Rectal smooth muscle tissue (tissue), 1 donor: ENCODE measurements around the gene PIGW.
A peak's percentile ranks its signal among the peaks of the same experiment; 100 is the strongest.

Experiments
- H3K27ac ChIP-seq: one replicate; pipeline ENCODE4 v1.7.0; 2013; ENCODE audit warnings: low read depth, low read length, inconsistent platforms
- H3K27me3 ChIP-seq: one replicate; pipeline ENCODE4 v1.7.0; 2013; ENCODE audit warnings: low read length; ENCODE audit not compliant: control insufficient read depth, insufficient read depth
- H3K36me3 ChIP-seq: one replicate; pipeline ENCODE4 v1.7.0; 2013; ENCODE audit warnings: low read length; ENCODE audit not compliant: control insufficient read depth, insufficient read depth
- H3K4me1 ChIP-seq: one replicate; pipeline ENCODE4 v1.7.0; 2013; ENCODE audit warnings: low read length; ENCODE audit not compliant: control insufficient read depth, insufficient read depth
- H3K4me3 ChIP-seq: one replicate; pipeline ENCODE4 v1.7.0; 2013; ENCODE audit warnings: low read length
- H3K9ac ChIP-seq: one replicate; pipeline ENCODE4 v1.7.0; 2013; ENCODE audit warnings: low read length

Gene PIGW

GRCh38 chr17:36514856-36515255 is 19.9 kb upstream of the PIGW start:
- Histone ChIP-seq H3K4me1 (no peaks in the 10 kb centered on the region), H3K36me3 (peaks cover 13% of the 10 kb centered on the region), H3K9ac (no peak overlapping the region), H3K4me3 (no peak overlapping the region), H3K27me3 (no peaks in the 10 kb centered on the region), H3K27ac (no peak overlapping the region)

DNA sequence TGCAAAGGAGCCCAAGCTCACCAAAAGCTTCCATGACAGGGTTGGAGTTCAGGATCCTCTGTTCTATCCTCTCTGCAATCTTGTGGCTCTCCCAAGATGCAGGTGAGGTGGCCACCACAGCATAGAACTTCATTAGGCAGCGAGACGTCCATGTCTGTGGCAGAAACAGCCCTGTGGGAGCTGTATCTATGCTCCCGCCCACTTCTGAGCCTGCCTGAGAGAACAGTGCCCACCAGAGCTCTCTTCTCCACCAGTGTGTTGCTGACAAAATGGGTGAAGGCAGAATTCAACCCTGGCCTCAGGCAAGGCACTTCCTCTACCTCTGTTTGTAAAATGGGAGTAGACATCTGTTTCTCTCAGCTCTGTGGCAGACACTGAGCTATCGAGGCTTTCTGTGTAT is 18.9 kb upstream of the PIGW start:
- Histone ChIP-seq H3K4me1 (no peaks in the 10 kb centered on the region), H3K36me3 (peaks cover 13% of the 10 kb centered on the region), H3K9ac (no peak overlapping the region), H3K4me3 (no peak overlapping the region), H3K27me3 (no peaks in the 10 kb centered on the region), H3K27ac (no peak overlapping the region)

GRCh38 chr17:36523113-36523512 is 11.7 kb upstream of the PIGW start:
- Histone ChIP-seq H3K4me3 (no peak overlapping the region), H3K27me3 (no peaks in the 10 kb centered on the region), H3K9ac (no peak overlapping the region), H3K4me1 (no peaks in the 10 kb centered on the region), H3K36me3 (peaks cover 22% of the 10 kb centered on the region), H3K27ac (no peak overlapping the region)

DNA sequence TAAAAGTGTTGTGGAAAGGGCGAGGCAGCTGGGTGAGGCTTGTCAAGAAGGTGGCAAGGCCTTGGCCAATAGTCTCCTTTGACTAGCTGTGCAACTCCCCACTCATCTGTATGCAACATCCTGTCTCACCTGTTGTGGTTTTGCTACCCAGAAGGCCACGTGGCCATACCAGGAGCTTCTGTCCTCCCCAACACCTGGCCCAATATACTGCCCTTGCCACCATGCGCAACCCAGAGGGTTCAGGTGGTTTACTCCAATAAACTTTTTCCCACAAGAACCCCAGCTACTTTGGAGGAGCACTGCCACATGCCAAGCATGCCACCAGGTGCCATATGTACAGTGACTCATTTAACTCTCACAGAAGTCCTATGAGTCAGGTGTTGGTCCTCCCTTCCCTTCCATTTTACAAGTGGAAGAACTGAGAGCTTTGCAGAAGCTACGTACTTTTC is 10.3 kb upstream of the PIGW start:
- Histone ChIP-seq H3K36me3 (peaks cover 22% of the 10 kb centered on the region), H3K9ac (no peak overlapping the region), H3K27me3 (no peaks in the 10 kb centered on the region), H3K4me1 (no peaks in the 10 kb centered on the region), H3K4me3 (no peak overlapping the region), H3K27ac (no peak overlapping the region)

DNA sequence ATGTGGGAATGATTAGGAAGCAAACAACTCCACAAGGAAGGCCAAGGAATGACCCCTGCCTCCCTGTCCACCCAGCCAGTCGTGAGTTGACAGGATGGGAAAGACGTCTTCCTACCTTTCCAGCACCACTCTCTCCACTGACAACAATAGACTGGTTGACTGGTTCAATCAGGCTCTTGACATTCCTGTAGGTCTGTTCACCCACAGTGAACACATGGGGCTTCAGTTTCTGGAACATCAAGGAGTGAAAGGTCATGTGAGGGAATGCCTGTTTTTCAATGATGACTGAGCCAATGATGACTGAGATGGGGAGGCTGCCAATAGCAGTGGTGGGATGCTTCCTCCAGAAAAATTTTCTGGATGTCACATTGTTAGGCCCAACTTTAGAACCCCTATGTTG is 9.7 kb upstream of the PIGW start:
- H3K9ac ChIP-seq = no peak overlapping the region
- H3K36me3 ChIP-seq = peaks cover 22% of the 10 kb centered on the region
- no peak overlapping the region for H3K4me3 ChIP-seq
- H3K27me3 ChIP-seq = no peaks in the 10 kb centered on the region
- H3K4me1 ChIP-seq = no peaks in the 10 kb centered on the region
- H3K27ac ChIP-seq = no peak overlapping the region

- Histone ChIP-seq H3K27me3 (no peaks in the 10 kb centered on the region), H3K27ac (no peak overlapping the region), H3K36me3 (peaks cover 22% of the 10 kb centered on the region), H3K4me3 (no peak overlapping the region), H3K9ac (no peak overlapping the region), H3K4me1 (no peaks in the 10 kb centered on the region)
These were observed 8.9 kb upstream of the PIGW start for GRCh38 chr17:36525888-36526287.

DNA sequence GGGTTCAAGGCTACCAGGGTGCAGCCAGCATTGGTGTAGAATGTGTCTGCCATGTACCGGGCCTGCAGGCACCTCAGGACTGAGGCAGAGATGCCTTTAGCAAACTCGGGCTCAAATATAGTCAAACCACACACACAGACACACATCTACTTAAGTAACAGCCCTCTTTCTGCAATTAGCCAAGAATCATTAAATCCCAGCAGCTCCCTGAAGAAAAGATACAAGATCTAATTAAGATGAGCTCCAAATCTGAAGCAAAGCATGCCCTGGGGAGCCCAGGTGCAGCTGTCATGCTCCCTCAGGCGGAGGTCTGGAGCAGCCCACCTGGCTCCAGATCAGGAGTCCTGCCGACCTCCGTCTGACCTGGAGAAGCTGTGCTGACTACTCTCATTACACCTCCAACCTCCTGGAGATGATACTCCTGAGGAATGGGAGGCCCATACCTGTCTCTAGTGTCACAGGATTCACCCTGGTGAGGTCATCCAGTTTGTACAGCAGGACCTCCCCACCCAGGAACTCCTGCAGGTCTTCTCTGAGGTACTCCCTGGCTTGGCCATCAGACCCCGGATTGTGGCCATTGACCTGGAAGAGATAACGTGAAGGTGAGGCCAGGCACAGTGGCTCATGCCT is 7.1 kb upstream of the PIGW start:
- no peak overlapping the region for H3K9ac ChIP-seq
- H3K36me3 ChIP-seq = peaks cover 23% of the 10 kb centered on the region
- no peaks in the 10 kb centered on the region for H3K27me3 ChIP-seq

GRCh38 chr17:36529121-36529520 is 5.7 kb upstream of the PIGW start:
- Histone ChIP-seq H3K4me3 (no peak overlapping the region), H3K4me1 (no peaks in the 10 kb centered on the region), H3K9ac (no peak overlapping the region), H3K27me3 (no peaks in the 10 kb centered on the region), H3K36me3 (peaks cover 23% of the 10 kb centered on the region), H3K27ac (no peak overlapping the region)

More for the DNA sequence above, 7.1 kb upstream of the PIGW start:
- H3K27ac ChIP-seq = no peak overlapping the region
- no peak overlapping the region for H3K4me3 ChIP-seq
- no peaks in the 10 kb centered on the region for H3K4me1 ChIP-seq

GRCh38 chr17:36532435-36532975 is 2.3 kb upstream of the PIGW start:
- Histone ChIP-seq H3K27me3 (no peaks in the 10 kb centered on the region), H3K36me3 (peaks cover 7% of the 10 kb centered on the region), H3K9ac (no peak overlapping the region), H3K4me3 (no peak overlapping the region), H3K4me1 (peaks cover 3% of the 10 kb centered on the region), H3K27ac (no peak overlapping the region)

DNA sequence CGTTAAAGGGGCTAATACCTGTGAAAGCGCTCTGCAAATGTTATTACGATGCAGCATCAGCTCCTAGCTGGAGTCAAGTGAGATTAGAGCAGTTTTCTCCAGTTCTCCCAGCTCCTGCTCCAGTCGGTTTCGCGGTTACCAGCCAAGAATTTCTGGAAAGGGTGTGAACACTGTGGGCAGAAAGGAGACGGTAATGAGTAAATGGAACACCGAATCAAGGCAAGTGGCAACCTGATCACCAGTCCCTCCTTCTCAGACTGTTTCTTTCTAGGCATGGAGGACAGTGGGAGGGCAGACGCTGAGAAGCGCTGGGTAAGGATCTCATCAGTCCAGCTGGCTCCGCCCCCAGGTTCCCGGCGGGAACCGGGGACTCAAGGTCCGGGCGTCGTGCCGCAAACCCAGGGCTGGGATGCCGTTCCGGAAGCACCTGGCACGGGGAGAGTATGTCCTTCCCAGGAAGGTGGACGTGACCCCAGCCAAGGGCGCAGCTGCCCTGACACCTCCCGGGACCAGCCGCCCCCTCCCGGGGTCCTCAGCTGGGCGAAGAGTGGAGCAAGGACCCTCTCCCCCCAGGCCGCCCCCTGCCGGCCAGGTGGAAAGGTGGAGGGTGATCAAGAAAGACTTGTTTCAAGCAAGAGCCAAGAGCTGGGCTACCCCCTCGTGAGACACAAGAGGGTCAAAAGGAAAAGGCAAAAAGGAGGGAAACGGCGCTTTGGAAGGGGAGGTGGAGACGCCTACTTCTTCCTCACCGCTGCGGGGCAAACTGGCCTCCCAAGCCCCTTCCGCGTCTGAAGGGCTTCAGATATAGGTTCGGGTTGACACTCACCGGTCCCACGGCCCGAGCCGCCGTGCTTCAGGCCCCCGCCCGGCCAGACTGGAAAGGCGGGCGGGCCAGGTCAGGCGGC is 600 bp upstream of the PIGW start:
- Histone ChIP-seq H3K27me3 (no peaks in the 10 kb centered on the region), H3K36me3 (peaks cover 2% of the 10 kb centered on the region), H3K27ac (peak overlapping the region; percentile 91), H3K4me1 (peaks cover 3% of the 10 kb centered on the region), H3K4me3 (peak overlapping the region; percentile 79), H3K9ac (peak overlapping the region; percentile 69)

- Histone ChIP-seq H3K27ac (peak overlapping the region; percentile 91), H3K4me1 (peaks cover 3% of the 10 kb centered on the region), H3K36me3 (peaks cover 2% of the 10 kb centered on the region), H3K9ac (peak overlapping the region; percentile 16), H3K4me3 (peak overlapping the region; percentile 79), H3K27me3 (no peaks in the 10 kb centered on the region)
These were observed 888 bp downstream of the PIGW start for GRCh38 chr17:36535669-36536081.

DNA sequence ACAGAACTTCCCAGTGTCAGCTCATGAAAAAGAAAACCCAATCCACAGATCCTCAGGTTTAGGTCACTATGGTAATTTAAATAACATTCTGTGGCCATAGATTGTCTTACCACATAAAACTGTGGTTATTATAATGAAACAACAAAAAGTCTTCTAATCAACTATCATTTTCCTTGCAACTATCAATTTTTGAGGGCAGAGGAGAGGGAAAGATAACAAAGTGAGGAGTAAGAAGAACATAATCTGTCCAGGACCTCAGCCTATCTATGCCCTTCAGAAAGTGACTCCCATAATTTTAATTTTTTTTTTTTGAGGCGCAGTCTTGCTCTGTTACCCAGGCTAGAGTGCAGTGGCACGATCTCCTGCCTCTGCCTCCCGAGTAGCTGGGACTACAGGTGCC is 5.9 kb downstream of the PIGW start:
- H3K27me3 ChIP-seq = no peaks in the 10 kb centered on the region
- H3K27ac ChIP-seq = no peak overlapping the region
- no peak overlapping the region for H3K4me3 ChIP-seq
- H3K9ac ChIP-seq = no peak overlapping the region
- peaks cover 3% of the 10 kb centered on the region for H3K4me1 ChIP-seq
- no peaks in the 10 kb centered on the region for H3K36me3 ChIP-seq
